ENCODE measurements around the gene KDM6B. TPM values are rescaled to one million over a fixed set of nuclear protein-coding genes. Genes with fewer than 3 reads are reported as not detected.
"Not testable (repeated sequence)": the region's sequence is repeated elsewhere in the genome, so short reads cannot be mapped to it uniquely, and the experiment has no call there.

The KDM6B gene
- total and polyA plus RNA-seq, 2 donors, result 7.9 to 17.3 TPM

DNA sequence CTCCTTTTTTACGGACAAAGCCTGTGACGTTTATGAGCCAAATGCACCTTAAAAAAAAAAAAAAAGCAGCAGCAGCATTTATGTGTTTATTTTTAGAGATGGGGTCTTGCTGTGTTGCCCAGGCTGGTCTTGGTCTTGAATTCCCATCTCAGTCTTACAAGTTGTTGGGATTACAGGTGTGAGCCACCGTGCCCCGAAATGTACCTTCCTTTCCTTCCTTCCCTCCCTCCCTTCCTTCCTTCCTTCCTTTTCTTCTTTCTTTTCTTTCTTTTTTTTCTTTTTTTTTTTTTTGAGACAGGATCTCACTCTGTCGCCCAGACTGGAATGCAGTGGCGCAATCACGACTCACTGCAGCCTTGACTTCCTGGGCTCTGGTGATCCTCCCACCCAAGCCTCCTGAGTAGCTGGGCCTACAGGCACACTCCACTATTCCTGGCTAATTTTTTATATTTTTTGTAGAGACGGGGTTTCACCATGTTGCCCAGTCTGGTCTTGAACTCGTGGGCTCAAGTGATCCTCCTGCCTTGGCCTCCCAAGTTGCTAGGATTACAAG, 24.1 kb upstream of the KDM6B start:
- not testable (repeated sequence) for H3K27ac ChIP-seq (ENCODE audit: low read depth); H3K4me3 ChIP-seq (ENCODE audit: low read depth, low read length); H3K4me1 ChIP-seq (ENCODE audit: insufficient read depth); DNase-seq (ENCODE audit: extremely low spot score); H3K36me3 ChIP-seq (ENCODE audit: insufficient read depth)
- WGBS, result 79% methylated on average over 9 of the region's 9 CpGs

DNA sequence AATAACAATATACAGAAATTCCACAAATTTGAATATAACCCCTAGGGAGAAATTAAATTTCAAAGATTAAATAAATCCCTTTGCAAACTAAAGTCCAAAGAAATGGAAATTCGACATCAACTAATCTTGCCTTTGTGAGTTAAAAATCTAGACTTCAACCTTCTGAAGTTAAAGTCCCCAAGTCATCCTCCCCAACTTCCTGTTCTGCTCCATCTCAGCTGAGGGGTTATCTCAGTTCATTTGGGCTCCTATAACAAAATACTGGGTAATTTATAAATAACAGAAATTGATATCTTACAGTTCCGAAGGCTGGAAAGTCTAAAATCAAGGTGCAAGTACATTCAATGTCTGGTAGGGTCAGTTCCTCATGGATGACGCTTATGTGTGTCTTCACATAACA, 22.8 kb upstream of the KDM6B start:
- no peaks in the 10 kb centered on the region for H3K4me1 ChIP-seq (ENCODE audit: insufficient read depth)
- no peaks in the 10 kb centered on the region for H3K36me3 ChIP-seq (ENCODE audit: insufficient read depth)
- WGBS, result 79% methylated on average over 3 of the region's 3 CpGs
- no peak overlapping the region for H3K4me3 ChIP-seq (ENCODE audit: low read depth, low read length)
- no peak overlapping the region for H3K27ac ChIP-seq (ENCODE audit: low read depth)
- DNase-seq (ENCODE audit: extremely low spot score), result no peak

DNA sequence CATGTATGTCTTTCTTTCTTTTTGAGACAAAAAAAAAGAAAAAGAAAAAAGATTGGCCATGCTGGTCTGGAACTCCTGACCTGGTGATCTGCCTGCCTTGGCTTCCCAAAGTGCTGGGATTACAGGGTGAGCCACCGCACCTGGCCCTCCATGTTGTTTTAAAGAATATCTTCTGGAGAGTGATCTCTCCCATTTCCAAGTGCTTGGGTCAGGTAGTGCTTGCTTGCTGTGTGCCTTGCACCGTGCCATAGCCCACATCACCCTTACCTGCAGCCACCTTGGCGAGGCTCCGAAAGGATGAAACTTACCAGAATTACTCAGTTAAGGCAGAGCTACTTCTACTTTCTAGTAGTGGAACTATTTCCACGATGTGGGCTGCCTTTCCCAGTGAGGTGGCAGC, 19.0 kb upstream of the KDM6B start:
- no peaks in the 10 kb centered on the region for H3K36me3 ChIP-seq (ENCODE audit: insufficient read depth)
- H3K4me1 ChIP-seq (ENCODE audit: insufficient read depth), result no peaks in the 10 kb centered on the region
- no peak for DNase-seq (ENCODE audit: extremely low spot score)
- 93% methylated on average over 5 of the region's 5 CpGs for WGBS
- no peak overlapping the region for H3K27ac ChIP-seq (ENCODE audit: low read depth)
- H3K4me3 ChIP-seq (ENCODE audit: low read depth, low read length), result no peak overlapping the region

DNA sequence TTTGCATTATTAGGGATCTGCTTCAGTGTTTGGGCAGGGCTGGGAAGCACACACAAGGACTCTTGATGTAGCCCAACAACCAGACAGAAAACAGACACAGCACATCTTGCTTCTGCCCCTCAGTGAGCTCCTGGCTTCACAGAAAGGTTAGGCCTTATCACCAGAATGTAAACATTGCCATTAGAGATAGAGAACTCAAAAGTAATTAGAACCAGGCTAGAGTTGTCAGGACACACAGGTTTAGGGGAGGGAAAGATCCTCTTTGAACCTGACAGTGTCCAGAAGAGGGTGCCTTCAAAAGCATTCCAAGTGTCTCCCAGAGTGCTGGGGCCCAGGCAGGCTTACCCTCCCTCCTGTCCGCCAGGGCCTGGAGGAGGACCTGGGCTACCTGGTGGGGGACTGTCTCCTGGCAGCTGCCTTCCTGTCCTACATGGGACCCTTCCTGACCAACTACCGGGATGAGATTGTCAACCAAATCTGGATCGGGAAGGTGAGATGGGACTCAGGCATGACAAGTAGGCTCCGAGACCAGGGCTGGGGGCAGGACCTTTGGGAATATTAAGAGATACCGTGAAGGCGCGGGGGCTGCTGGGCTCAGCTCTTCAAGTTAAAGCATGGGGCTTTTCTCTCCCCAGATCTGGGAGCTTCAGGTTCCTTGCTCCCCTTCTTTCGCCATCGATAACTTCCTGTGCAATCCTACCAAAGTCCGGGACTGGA, 16.9 kb upstream of the KDM6B start:
- H3K4me1 ChIP-seq (ENCODE audit: insufficient read depth), result no peaks in the 10 kb centered on the region
- H3K27ac ChIP-seq (ENCODE audit: low read depth), result no peak overlapping the region
- H3K36me3 ChIP-seq (ENCODE audit: insufficient read depth), result no peaks in the 10 kb centered on the region
- no peak for DNase-seq (ENCODE audit: extremely low spot score)
- H3K4me3 ChIP-seq (ENCODE audit: low read depth, low read length), result no peak overlapping the region
- 54% methylated on average over 10 of the region's 10 CpGs for WGBS

DNA sequence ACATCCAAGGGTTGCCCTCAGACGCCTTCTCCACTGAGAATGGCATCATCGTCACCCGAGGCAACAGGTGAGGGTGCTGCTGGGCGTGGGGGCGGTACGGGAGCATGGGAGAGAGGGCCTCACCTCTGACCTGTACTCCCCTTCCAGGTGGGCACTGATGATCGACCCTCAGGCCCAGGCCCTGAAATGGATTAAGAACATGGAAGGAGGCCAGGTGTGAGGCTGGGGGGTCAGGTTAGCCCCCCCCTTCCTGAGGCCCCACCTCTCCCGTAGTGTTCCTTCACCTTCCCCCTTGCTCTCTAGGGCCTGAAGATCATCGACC, 16.4 kb upstream of the KDM6B start:
- 84% methylated on average over 9 of the region's 9 CpGs for WGBS
- Histone ChIP-seq H3K4me1 (ENCODE audit: insufficient read depth) (no peaks in the 10 kb centered on the region), H3K4me3 (ENCODE audit: low read depth, low read length) (no peak overlapping the region), H3K27ac (ENCODE audit: low read depth) (no peak overlapping the region), H3K36me3 (ENCODE audit: insufficient read depth) (no peaks in the 10 kb centered on the region)
- DNase-seq (ENCODE audit: extremely low spot score), result no peak

DNA sequence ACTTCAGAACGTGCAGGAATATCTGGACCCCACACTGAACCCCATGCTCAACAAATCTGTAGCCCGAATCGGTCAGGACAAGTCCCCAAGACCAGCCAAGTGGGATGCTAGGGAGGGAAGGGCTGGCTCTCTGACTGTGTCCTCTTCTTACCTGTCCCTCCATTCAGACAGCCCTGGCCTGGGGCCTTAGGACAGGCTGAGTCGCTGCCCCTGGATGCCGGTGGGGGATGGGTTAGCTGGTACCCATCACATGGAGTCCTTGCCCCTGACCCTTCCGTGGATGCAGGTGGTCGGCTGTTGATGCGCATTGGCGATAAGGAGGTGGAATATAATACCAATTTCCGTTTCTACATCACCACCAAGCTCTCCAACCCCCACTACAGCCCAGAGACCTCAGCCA, 16.0 kb upstream of the KDM6B start:
- Histone ChIP-seq H3K36me3 (ENCODE audit: insufficient read depth) (no peaks in the 10 kb centered on the region), H3K4me1 (ENCODE audit: insufficient read depth) (no peaks in the 10 kb centered on the region), H3K27ac (ENCODE audit: low read depth) (no peak overlapping the region), H3K4me3 (ENCODE audit: low read depth, low read length) (no peak overlapping the region)
- 87% methylated on average over 10 of the region's 10 CpGs for WGBS
- DNase-seq (ENCODE audit: extremely low spot score), result no peak

DNA sequence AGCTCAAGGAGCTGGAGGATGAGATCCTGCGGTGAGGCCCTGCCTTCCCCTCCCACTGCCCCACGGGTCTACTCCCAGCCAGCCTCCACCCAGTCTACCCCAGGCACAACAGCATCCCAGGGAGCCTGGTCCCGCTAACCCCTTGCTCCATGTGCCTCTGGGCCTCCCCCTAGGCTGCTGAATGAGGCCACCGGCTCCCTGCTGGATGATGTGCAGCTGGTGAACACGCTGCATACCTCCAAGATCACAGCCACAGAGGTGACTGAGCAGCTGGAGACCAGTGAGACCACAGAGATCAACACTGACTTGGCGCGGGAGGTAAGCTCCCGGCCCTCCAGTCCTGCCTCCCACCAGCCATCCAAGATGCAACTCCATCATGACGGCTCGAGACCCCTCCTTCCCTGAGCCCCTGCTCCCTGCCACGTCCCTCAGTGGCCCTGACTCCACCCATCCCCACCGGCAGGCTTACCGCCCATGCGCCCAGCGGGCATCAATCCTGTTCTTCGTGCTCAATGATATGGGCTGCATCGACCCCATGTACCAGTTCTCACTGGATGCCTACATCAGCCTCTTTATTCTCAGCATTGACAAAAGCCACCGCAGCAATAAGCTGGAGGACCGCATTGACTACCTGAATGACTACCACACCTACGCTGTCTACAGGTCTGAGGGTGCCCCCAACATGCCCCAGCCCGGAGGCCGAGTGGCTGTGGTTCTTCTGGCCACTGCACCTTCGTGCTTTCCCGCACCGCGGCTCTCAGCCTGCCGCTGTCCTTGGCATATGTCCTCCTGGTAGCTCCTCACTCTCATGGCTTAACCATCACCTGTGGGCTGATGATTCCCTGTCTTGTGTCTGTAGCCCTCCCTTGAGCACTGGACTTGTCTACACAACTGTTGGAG, 15.0 kb upstream of the KDM6B start:
- no peak overlapping the region for H3K27ac ChIP-seq (ENCODE audit: low read depth)
- H3K4me3 ChIP-seq (ENCODE audit: low read depth, low read length), result no peak overlapping the region
- DNase-seq (ENCODE audit: extremely low spot score), result no peak
- WGBS, result 85% methylated on average over 27 of the region's 27 CpGs
- H3K4me1 ChIP-seq (ENCODE audit: insufficient read depth), result no peaks in the 10 kb centered on the region
- no peaks in the 10 kb centered on the region for H3K36me3 ChIP-seq (ENCODE audit: insufficient read depth)

DNA sequence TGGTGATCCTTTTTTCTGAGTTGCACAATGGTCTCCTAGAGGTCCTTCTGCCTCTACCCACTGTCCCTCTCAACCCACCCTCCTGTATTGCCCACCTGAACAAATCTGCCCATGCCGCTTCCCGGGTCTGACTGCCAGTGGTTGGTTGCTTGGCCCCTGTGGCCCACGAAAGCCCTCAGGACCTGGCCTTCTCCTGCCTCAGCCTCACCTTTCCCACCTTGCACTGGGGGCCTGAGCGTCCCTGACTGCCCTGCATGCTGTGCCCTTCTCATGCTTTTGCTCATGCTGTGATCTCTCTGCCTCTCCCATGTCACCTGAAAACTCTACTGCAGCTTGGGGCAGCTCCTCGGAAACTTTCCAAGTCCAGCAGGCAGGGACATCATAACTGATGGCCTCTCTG, 13.8 kb upstream of the KDM6B start:
- no peak overlapping the region for H3K27ac ChIP-seq (ENCODE audit: low read depth)
- DNase-seq (ENCODE audit: extremely low spot score), result no peak
- whole genome bisulfite sequencing, result 84% methylated on average over 5 of the region's 5 CpGs
- H3K4me3 ChIP-seq (ENCODE audit: low read depth, low read length), result no peak overlapping the region
- H3K36me3 ChIP-seq (ENCODE audit: insufficient read depth), result no peaks in the 10 kb centered on the region
- H3K4me1 ChIP-seq (ENCODE audit: insufficient read depth), result no peaks in the 10 kb centered on the region

DNA sequence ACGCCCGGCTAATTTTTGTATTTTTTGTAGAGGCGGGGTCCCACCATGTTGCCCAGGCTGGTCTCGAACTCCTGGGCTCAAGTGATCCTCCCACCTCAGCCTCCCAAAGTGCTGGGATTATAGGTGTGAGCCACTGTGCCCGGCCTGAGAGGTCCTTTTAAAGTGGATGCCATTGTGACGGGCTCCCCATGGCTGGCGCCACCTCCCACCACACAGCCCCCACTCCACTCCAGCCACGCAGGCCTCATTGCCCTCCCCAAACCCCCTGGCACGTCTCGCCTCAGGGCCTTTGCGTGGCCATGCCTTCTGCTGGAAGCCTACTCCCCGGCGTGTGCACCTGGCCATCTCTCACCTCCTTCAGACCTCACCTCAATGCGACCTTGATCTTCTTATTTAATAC, 11.9 kb upstream of the KDM6B start:
- DNase-seq (ENCODE audit: extremely low spot score), result no peak
- WGBS, result 78% methylated on average over 14 of the region's 14 CpGs
- H3K27ac ChIP-seq (ENCODE audit: low read depth), result no peak overlapping the region
- no peaks in the 10 kb centered on the region for H3K36me3 ChIP-seq (ENCODE audit: insufficient read depth)
- no peak overlapping the region for H3K4me3 ChIP-seq (ENCODE audit: low read depth, low read length)
- no peaks in the 10 kb centered on the region for H3K4me1 ChIP-seq (ENCODE audit: insufficient read depth)

DNA sequence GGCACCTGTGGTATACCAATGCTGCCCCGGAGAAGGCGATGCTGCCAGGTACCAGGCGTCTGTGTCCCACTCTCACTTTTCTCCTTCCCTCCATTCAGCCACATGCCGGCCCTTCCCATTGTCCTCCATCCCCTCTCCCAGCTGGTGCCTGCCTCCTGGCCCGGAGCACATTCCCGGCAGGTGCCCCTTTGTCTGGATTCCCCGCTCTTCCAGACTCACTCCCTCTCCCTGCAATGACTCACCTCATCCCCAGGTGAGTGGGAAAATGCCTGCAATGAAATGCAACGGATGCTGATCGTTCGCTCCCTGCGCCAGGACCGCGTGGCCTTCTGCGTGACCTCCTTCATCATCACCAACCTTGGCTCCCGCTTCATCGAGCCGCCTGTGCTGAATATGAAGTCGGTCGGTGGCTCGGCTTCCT, 10.4 kb upstream of the KDM6B start:
- 87% methylated on average over 20 of the region's 20 CpGs for WGBS
- H3K36me3 ChIP-seq (ENCODE audit: insufficient read depth), result no peaks in the 10 kb centered on the region
- no peaks in the 10 kb centered on the region for H3K4me1 ChIP-seq (ENCODE audit: insufficient read depth)
- no peak overlapping the region for H3K4me3 ChIP-seq (ENCODE audit: low read depth, low read length)
- no peak for DNase-seq (ENCODE audit: extremely low spot score)
- no peak overlapping the region for H3K27ac ChIP-seq (ENCODE audit: low read depth)

DNA sequence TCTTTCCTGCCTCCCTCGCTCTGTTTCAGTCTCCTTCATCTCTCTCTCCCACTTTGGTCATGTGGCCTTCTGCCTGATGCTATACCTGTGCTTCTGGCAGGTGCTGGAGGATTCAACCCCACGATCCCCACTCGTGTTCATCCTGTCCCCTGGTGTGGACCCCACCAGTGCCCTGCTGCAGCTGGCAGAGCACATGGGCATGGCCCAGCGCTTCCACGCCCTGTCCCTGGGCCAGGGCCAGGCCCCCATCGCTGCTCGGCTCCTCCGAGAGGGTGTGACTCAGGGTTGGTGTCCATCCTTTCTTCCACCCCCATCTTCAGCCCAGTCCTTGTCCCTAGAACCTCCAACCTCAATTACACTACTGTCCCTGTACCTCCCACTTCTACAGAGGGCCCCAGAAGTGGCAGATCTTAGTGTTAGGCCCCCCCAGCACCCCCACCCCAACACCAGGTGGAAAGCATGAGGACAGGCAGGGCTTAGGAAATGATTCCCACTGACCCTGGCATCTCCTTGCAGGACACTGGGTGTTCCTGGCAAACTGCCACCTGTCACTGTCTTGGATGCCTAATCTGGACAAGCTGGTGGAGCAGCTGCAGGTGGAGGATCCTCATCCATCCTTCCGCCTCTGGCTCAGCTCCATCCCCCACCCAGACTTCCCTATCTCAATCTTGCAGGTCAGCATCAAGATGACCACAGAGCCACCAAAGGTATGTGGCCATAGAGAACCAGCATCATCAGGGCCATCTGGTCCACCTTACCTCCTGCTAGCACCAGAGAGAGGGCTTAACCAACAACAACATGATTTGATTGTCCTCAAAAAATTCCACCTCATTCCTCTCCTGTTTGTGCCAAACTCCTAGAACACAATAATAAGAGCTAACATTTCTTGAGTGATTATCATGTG, 9.7 kb upstream of the KDM6B start:
- H3K4me1 ChIP-seq (ENCODE audit: insufficient read depth), result no peaks in the 10 kb centered on the region
- no peak for DNase-seq (ENCODE audit: extremely low spot score)
- no peak overlapping the region for H3K27ac ChIP-seq (ENCODE audit: low read depth)
- no peaks in the 10 kb centered on the region for H3K36me3 ChIP-seq (ENCODE audit: insufficient read depth)
- 82% methylated on average over 9 of the region's 9 CpGs for WGBS
- H3K4me3 ChIP-seq (ENCODE audit: low read depth, low read length), result no peak overlapping the region

DNA sequence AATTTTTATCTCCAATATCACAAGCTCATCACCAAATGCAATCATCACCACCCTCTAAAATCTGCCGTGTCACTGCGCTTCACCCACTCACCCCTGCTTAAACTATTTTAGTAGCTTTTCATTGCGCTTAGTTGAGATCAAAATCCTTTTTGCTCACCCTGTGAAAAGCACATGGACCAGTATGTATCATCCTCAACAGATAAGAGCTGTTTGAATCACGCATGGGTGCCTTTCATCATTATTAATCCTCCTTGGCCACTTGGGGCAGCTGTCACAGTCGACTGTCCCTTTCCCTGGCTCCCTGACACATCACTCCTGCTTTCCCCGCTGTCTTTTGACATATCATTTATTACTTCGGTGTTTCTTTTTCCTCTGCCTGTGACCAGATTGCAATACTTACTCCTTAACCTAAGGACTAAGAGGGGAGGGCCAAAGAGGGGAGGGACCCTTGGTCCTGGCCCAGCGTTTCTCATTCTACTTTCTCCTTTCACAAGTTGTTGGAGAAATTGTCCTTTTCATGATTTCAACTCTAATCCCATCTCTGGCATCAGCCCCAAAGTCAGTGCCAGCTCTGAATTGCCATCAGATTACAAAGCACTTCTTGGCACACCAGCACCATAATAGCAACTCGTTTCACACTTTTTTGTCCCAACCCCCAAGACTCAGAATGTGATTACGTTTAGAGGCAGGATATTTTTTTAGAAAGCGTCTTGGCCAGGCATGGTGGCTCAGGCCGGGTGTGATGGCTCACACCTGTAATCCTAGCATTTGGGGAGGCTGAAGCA, 8.6 kb upstream of the KDM6B start:
- H3K4me3 ChIP-seq (ENCODE audit: low read depth, low read length), result no peak overlapping the region
- 28% methylated on average over 12 of the region's 12 CpGs for WGBS
- no peaks in the 10 kb centered on the region for H3K36me3 ChIP-seq (ENCODE audit: insufficient read depth)
- H3K27ac ChIP-seq (ENCODE audit: low read depth), result no peak overlapping the region
- DNase-seq (ENCODE audit: extremely low spot score), result no peak
- no peaks in the 10 kb centered on the region for H3K4me1 ChIP-seq (ENCODE audit: insufficient read depth)

DNA sequence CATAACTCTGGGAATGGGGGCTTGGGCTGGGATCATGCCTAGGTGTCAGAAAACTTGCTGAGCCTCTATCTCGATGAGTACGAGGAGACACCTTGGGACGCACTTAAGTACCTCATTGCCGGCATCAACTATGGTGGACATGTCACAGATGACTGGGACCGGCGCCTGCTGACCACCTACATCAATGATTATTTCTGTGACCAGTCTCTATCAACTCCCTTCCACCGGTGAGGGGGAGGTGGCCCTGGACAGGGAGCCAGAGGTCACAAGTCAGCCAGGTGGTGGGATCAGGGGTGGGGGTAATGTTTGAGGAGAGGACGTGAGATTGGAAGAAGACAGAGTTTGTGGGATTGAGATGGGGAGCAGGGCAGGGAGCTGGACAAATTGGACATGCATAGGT, 3.4 kb upstream of the KDM6B start:
- WGBS, result 87% methylated on average over 8 of the region's 8 CpGs
- no peak overlapping the region for H3K27ac ChIP-seq (ENCODE audit: low read depth)
- no peaks in the 10 kb centered on the region for H3K4me1 ChIP-seq (ENCODE audit: insufficient read depth)
- no peaks in the 10 kb centered on the region for H3K36me3 ChIP-seq (ENCODE audit: insufficient read depth)
- DNase-seq (ENCODE audit: extremely low spot score), result no peak
- no peak overlapping the region for H3K4me3 ChIP-seq (ENCODE audit: low read depth, low read length)

Data from urinary bladder (tissue), 4 donors.